Body of pancreas (tissue), 4 donors: Measurements from ENCODE around the gene BNIP2. TPM values are rescaled to one million over a fixed set of nuclear protein-coding genes. Genes with fewer than 3 reads are reported as not detected.
A peak's percentile ranks its signal among the peaks of the same experiment; 100 is the strongest.

Experiments used
- ATAC-seq: fragments of 150-250 bp; one replicate; pipeline ENCODE4 v1.9.1; 2016
- DNase-seq, 4 donors: peaks; one replicate each; pipeline ENCODE4 v3.0.0-alpha.2; 2019
- H3K27ac ChIP-seq, 4 donors: fragments of 200-600 bp; sonication (generic); 1 replicate in 3 of 4; 2 replicates in 1 of 4; pipeline versions ENCODE4 v1.5.1 to v1.6.1; 2016 to 2019; ENCODE audit warnings: mild to moderate bottlenecking in 1 of 4, mixed read lengths in 1 of 4, moderate library complexity in 1 of 4
- H3K27me3 ChIP-seq, 2 donors: fragments of 200-600 bp; sonication (generic); one replicate each; pipeline ENCODE4 v1.6.0; 2016; ENCODE audit warnings: mild to moderate bottlenecking in 1 of 2
- H3K36me3 ChIP-seq, 2 donors: fragments of 200-600 bp; sonication (generic); replicated peaks in 1 of 2; 2 replicates each; pipeline ENCODE4 v1.5.1; 2016; ENCODE audit warnings: low read depth in 2 of 2; ENCODE audit not compliant: insufficient read depth in 1 of 2
- H3K4me1 ChIP-seq: fragments of 200-600 bp; sonication (generic); one replicate; pipeline ENCODE4 v1.6.0; 2016
- H3K4me3 ChIP-seq, 2 donors: fragments of 200-600 bp; sonication (generic); 1 replicate in 1 of 2; 2 replicates in 1 of 2; pipeline ENCODE4 v1.5.1; 2016 to 2019
- H3K9me3 ChIP-seq, 3 donors: fragments of 200-600 bp; sonication (generic); 1 replicate in 2 of 3; 2 replicates in 1 of 3; pipeline ENCODE4 v1.5.1; 2016
- POLR2A ChIP-seq, 3 donors: fragments of 450-650 bp; IDR thresholded peaks; one replicate each; pipeline ENCODE4 v1.6.1; 2016; ENCODE audit warnings: antibody characterized with exemption in 3 of 3, mild to moderate bottlenecking in 2 of 3
- WGBS, 2 donors: methylation state at CpG; one replicate each; pipeline ENCODE4 v1.1.5; 2017; 5-methylcytosine and 5-hydroxymethylcytosine counted together
- intact Hi-C: fragments of 100-400 bp; cut with DNase I; formaldehyde crosslinking; loops from one replicate; pipeline ENCODE4 v1.15.1; 2023
- total RNA-seq, 2 donors: library from RNA; depleted of rRNA; stranded (reverse); fragments of >200 nt; gene quantifications; one replicate each; pipeline ENCODE4 v1.1.0, GENCODE V29; 2016
- TF ChIP-seq, protein P1 (sequence below), 7 experiments: fragments of 450-650 bp in 4 of 7; fragments of 200-600 bp in 3 of 7; sonication (generic) in 3 of 7; IDR thresholded peaks; one replicate each; pipeline ENCODE4 v1.5.1; 2016 to 2019; ENCODE audit warnings: antibody characterized with exemption in 7 of 7

The BNIP2 gene
- total RNA-seq, 2 donors from 2014 or later = 44.2 to 91.1 TPM

DNA sequence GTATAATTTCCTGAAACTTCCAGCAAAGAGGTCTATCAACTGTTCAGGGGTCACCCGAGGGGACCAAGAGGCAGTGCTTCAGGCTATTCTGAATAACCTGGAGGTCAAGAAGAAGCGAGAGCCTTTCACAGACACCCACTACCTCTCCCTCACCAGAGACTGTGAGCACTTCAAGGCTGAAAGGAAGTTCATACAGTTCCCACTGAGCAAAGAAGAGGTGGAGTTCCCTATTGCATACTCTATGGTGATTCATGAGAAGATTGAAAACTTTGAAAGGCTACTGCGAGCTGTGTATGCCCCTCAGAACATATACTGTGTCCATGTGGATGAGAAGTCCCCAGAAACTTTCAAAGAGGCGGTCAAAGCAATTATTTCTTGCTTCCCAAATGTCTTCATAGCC lies 70.7 kb downstream of the BNIP2 start:
- no peaks in the 10 kb centered on the region for H3K9me3 ChIP-seq
- no peak for TF ChIP-seq POLR2A (IDR thresholded peaks at IDR 0.05)
- TF ChIP-seq, protein P1, sequence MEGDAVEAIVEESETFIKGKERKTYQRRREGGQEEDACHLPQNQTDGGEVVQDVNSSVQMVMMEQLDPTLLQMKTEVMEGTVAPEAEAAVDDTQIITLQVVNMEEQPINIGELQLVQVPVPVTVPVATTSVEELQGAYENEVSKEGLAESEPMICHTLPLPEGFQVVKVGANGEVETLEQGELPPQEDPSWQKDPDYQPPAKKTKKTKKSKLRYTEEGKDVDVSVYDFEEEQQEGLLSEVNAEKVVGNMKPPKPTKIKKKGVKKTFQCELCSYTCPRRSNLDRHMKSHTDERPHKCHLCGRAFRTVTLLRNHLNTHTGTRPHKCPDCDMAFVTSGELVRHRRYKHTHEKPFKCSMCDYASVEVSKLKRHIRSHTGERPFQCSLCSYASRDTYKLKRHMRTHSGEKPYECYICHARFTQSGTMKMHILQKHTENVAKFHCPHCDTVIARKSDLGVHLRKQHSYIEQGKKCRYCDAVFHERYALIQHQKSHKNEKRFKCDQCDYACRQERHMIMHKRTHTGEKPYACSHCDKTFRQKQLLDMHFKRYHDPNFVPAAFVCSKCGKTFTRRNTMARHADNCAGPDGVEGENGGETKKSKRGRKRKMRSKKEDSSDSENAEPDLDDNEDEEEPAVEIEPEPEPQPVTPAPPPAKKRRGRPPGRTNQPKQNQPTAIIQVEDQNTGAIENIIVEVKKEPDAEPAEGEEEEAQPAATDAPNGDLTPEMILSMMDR (IDR thresholded peaks at IDR 0.05) = no peak
- intact Hi-C loops = no loop called here
- no peak for ATAC-seq
- WGBS, 2 donors = 57 to 58% methylated on average over 4 of the region's 4 CpGs
- no peaks in the 10 kb centered on the region for H3K36me3 ChIP-seq
- H3K27me3 ChIP-seq = no peaks in the 10 kb centered on the region
- H3K4me3 ChIP-seq = no peak overlapping the region
- H3K4me1 ChIP-seq = no peaks in the 10 kb centered on the region
- no peak for DNase-seq
- H3K27ac ChIP-seq = no peak overlapping the region

DNA sequence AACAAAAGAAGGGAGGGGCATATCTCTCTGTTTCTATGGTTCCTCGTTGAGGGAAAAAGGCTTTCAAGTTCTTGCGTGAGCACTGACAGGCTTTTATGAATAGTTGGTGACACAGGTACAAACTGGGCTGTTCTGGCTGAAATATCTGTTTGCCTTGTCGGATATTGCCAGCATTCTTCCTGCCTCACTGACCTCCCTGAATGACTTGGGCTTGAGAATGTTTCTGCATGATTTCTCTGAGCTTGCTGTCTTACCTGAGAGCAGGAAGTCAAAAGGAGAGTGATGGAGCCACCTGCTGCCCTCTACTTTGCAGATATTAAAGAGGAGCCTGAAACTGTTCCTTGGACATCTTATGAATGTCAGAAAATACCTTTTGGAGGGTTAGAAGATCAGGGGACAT lies 72.7 kb downstream of the BNIP2 start:
- peaks cover 7% of the 10 kb centered on the region for H3K4me1 ChIP-seq
- no peaks in the 10 kb centered on the region for H3K36me3 ChIP-seq
- H3K9me3 ChIP-seq = no peaks in the 10 kb centered on the region
- H3K27me3 ChIP-seq = no peaks in the 10 kb centered on the region
- no peak overlapping the region for H3K27ac ChIP-seq
- 12 to 29% methylated on average over 2 to 3 of the region's 3 CpGs for WGBS, 2 donors
- no peak overlapping the region for H3K4me3 ChIP-seq
- DNase-seq (peak in 2 of 4 donors; percentile 8 to 21), ATAC-seq (no peak)
- TF ChIP-seq POLR2A (IDR thresholded peaks at IDR 0.05) = no peak
- TF ChIP-seq, protein P1 (IDR thresholded peaks at IDR 0.05) = peak in 4 of 7 experiments; percentile 13 to 34 (median 22)
- intact Hi-C loops = no loop called here

DNA sequence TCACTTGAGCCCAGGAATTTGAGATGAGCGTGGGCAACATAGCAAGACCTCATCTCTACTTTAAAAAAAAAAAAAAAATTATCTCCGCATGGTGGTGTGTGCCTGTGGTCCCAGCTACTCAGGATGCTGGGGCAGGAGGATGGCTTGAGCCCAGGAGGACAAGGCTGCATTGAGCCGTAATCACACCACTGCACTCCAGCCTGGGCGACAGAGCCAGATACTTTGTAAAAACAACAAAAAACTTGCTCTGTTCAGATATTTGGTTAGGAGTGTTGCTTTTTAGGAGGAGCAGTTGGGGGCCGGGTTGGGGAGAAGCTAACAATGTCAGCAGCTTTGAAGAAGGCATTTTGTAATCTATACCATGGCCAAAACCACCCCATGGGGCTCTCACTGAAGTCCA lies 73.5 kb downstream of the BNIP2 start:
- Histone ChIP-seq H3K27ac (no peak overlapping the region), H3K4me1 (peaks cover 10% of the 10 kb centered on the region), H3K4me3 (no peak overlapping the region), H3K9me3 (no peaks in the 10 kb centered on the region), H3K36me3 (no peaks in the 10 kb centered on the region), H3K27me3 (no peaks in the 10 kb centered on the region)
- intact Hi-C loops = no loop called here
- 78 to 80% methylated on average over 5 of the region's 5 CpGs for whole genome bisulfite sequencing, 2 donors
- TF ChIP-seq, protein P1 (IDR thresholded peaks at IDR 0.05) = no peak
- no peak for TF ChIP-seq POLR2A (IDR thresholded peaks at IDR 0.05)
- ATAC-seq = no peak
- DNase-seq = no peak

DNA sequence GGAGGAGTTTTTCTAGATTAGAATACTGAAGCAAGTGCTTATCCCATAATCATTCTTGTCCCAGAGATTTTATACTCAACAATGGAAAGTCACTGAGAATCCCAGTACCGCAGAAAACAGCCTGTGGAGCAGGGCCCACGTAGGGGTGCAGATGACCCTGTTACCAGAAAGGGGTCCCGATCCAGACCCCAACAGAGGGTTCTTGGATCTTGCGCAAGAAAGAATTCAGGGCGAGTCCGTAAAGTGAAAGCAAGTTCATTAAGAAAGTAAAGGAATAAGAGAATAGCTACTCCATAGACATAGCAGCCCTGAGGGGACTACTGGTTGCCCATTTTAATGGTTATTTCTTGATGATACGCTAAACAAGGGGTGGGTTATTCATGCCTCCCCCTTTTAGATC lies 75.0 kb downstream of the BNIP2 start:
- intact Hi-C loops = no loop called here
- TF ChIP-seq POLR2A (IDR thresholded peaks at IDR 0.05) = no peak
- TF ChIP-seq, protein P1 (IDR thresholded peaks at IDR 0.05) = no peak
- no peaks in the 10 kb centered on the region for H3K9me3 ChIP-seq
- no peaks in the 10 kb centered on the region for H3K27me3 ChIP-seq
- H3K27ac ChIP-seq = no peak overlapping the region
- ATAC-seq = no peak
- peaks cover 10% of the 10 kb centered on the region for H3K4me1 ChIP-seq
- no peak overlapping the region for H3K4me3 ChIP-seq
- no peak for DNase-seq
- 83 to 87% methylated on average over 7 of the region's 7 CpGs for WGBS, 2 donors
- no peaks in the 10 kb centered on the region for H3K36me3 ChIP-seq
